Measurements from ENCODE around the gene SYCP3. TPM values are rescaled to one million over a fixed set of nuclear protein-coding genes. Genes with fewer than 3 reads are reported as not detected.

SYCP3 gene
- total RNA-seq, 6 experiments from 2014 or later = not detected

DNA sequence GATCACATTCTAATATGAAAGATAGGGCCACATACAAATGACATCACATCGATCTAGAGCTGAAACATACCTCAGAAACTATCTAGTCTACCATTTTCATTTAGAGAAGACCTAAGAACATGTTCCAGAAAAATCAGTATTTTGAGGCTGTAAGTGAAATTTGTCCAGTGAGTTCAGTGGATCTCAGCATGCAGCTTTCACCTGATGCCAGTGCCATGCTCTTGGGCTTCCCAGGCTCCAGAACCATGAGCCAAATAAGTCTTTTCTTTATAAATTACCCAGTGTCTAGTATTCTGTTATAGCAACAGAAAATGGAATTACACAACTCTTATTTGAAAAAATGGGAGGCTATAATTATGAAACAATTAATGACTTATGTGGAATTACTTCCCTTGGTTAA lies 32.9 kb downstream of the SYCP3 start:
- H3K27me3 ChIP-seq = no peaks in the 10 kb centered on the region
- intact Hi-C loops (cut with DNase I) = no loop called here
- 100% methylated on average over 1 of the region's 1 CpG for WGBS (ENCODE audit: insufficient coverage, low coverage, low lambda C conversion rate, missing lambda C conversion rate)
- no peaks in the 10 kb centered on the region for H3K36me3 ChIP-seq
- H3K4me1 ChIP-seq = peaks cover 0 to 64% (median 0%) of the 10 kb centered on the region in 4 donors
- TF ChIP-seq POLR2A (IDR thresholded peaks at IDR 0.05) (no peak), CTCF (IDR thresholded peaks at IDR 0.05) (no peak)
- no peak overlapping the region for H3K27ac ChIP-seq
- H3K4me3 ChIP-seq = no peak overlapping the region
- ATAC-seq (no peak), DNase-seq (no peak)
- no peaks in the 10 kb centered on the region for H3K9me3 ChIP-seq

GRCh38 chr12:101703487-101703886 lies 35.8 kb downstream of the SYCP3 start:
- no peak for TF ChIP-seq CTCF (IDR thresholded peaks at IDR 0.05)
- TF ChIP-seq POLR2A (IDR thresholded peaks at IDR 0.05) = no peak
- Histone ChIP-seq H3K4me3 (no peak overlapping the region), H3K27ac (no peak overlapping the region), H3K27me3 (no peaks in the 10 kb centered on the region), H3K36me3 (no peaks in the 10 kb centered on the region), H3K9me3 (no peaks in the 10 kb centered on the region), H3K4me1 (peaks cover 0 to 57% (median 2%) of the 10 kb centered on the region in 4 donors)
- DNase-seq (no peak), ATAC-seq (no peak)
- 72% methylated on average over 2 of the region's 3 CpGs for WGBS (ENCODE audit: insufficient coverage, low coverage, low lambda C conversion rate, missing lambda C conversion rate)
- intact Hi-C loops (cut with DNase I) = no loop called here

DNA sequence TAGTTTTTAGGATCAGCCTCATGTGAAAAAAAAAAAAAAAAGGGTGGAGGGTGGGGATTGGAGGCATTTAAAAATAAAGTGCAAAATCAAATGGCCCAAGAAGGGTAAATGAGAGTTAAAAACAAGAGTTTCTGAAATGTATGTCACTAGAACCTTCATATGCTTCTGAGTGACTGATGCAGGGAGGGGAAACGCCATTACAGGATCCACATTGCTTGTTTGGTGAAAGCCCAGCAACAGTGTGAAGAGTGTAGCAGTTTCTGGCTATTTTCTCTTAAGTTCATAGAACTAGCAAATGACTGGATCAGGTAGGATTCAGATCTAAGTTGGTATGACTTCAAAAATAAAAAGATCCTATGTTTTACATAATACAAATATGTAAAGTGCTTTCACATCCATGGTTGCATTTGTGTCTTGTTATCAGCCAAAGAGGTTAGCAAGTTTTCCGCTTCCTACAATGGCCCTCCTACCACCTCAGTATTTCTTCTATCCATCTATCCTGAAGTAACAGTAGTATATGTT lies 38.9 kb downstream of the SYCP3 start:
- H3K36me3 ChIP-seq = no peaks in the 10 kb centered on the region
- ATAC-seq (no peak), DNase-seq (no peak)
- H3K4me3 ChIP-seq = no peak overlapping the region
- TF ChIP-seq POLR2A (IDR thresholded peaks at IDR 0.05) = no peak
- no peak for TF ChIP-seq CTCF (IDR thresholded peaks at IDR 0.05)
- intact Hi-C loops (cut with DNase I) = no loop called here
- H3K27ac ChIP-seq = no peak overlapping the region
- 63% methylated on average over 2 of the region's 2 CpGs for WGBS (ENCODE audit: insufficient coverage, low coverage, low lambda C conversion rate, missing lambda C conversion rate)
- no peaks in the 10 kb centered on the region for H3K27me3 ChIP-seq
- H3K9me3 ChIP-seq = no peaks in the 10 kb centered on the region
- peaks cover 0 to 56% (median 6%) of the 10 kb centered on the region in 4 donors for H3K4me1 ChIP-seq

- Histone ChIP-seq H3K4me3 (peak overlapping the region; percentile 79 to 87 (median 84)), H3K27ac (peak overlapping the region; percentile 91 to 94 (median 94)), H3K36me3 (no peaks in the 10 kb centered on the region), H3K27me3 (no peaks in the 10 kb centered on the region), H3K4me1 (peaks cover 0 to 55% (median 6%) of the 10 kb centered on the region in 4 donors), H3K9me3 (no peaks in the 10 kb centered on the region)
- TF ChIP-seq CTCF (IDR thresholded peaks at IDR 0.05) (peak in 1 of 4 donors; percentile 20), POLR2A (IDR thresholded peaks at IDR 0.05) (no peak)
- WGBS (ENCODE audit: insufficient coverage, low coverage, low lambda C conversion rate, missing lambda C conversion rate) = 34% methylated on average over 7 of the region's 12 CpGs
- intact Hi-C loops (cut with DNase I) = no loop called here
- ATAC-seq (peak in 3 of 4 donors; percentile 5 to 23 (median 12)), DNase-seq (no peak)
These were observed 40.4 kb downstream of the SYCP3 start for GRCh38 chr12:101698800-101699347.
